Mesenchymal stem cell (in vitro differentiated cells and primary cell): Measurements from ENCODE around the gene GTF2F2.

ENCODE experiments used
- DNase-seq: peaks from one replicate; pipeline ENCODE4 v3.0.0-alpha.2; 2013
- H2AFZ ChIP-seq: one replicate; pipeline ENCODE4 v1.6.1; 2013; ENCODE audit warnings: low read depth, mild to moderate bottlenecking, control low read depth, inconsistent platforms, low read length, moderate library complexity
- H2AK5ac ChIP-seq: 2 replicates; pipeline ENCODE4 v1.6.1; 2013; ENCODE audit warnings: low read length, moderate library complexity, mild to moderate bottlenecking, inconsistent platforms; ENCODE audit not compliant: severe bottlenecking
- H2BK120ac ChIP-seq: one replicate; pipeline ENCODE4 v1.6.1; 2013; ENCODE audit warnings: low read depth, mild to moderate bottlenecking, inconsistent platforms, low read length, moderate library complexity
- H2BK12ac ChIP-seq, 2 experiments: one replicate each; pipeline ENCODE4 v1.6.1; 2013; ENCODE audit warnings: inconsistent platforms in 2 of 2, low read length in 2 of 2, mild to moderate bottlenecking in 2 of 2, moderate library complexity in 2 of 2, control low read depth in 1 of 2
- H2BK15ac ChIP-seq: one replicate; pipeline ENCODE4 v1.6.1; 2013; ENCODE audit warnings: mild to moderate bottlenecking, low read depth, inconsistent platforms; ENCODE audit not compliant: poor library complexity, severe bottlenecking
- H2BK5ac ChIP-seq: 2 replicates; pipeline ENCODE4 v1.6.1; 2013; ENCODE audit warnings: low read depth, mild to moderate bottlenecking, low read length, control low read depth, inconsistent platforms; ENCODE audit not compliant: poor library complexity, severe bottlenecking
- H3K14ac ChIP-seq, 2 experiments: one replicate each; pipeline ENCODE4 v1.6.1; 2013; ENCODE audit warnings: inconsistent platforms in 2 of 2, low read length in 2 of 2, control low read depth in 1 of 2, mild to moderate bottlenecking in 1 of 2, moderate library complexity in 1 of 2
- H3K18ac ChIP-seq, 2 experiments: one replicate each; pipeline ENCODE4 v1.6.1; 2013; ENCODE audit warnings: inconsistent platforms in 2 of 2, low read length in 2 of 2, control low read depth in 1 of 2, low read depth in 1 of 2, mild to moderate bottlenecking in 1 of 2
- H3K23ac ChIP-seq, 2 experiments: one replicate each; pipeline ENCODE4 v1.6.1; 2013; ENCODE audit warnings: inconsistent platforms in 2 of 2, low read length in 2 of 2, mild to moderate bottlenecking in 2 of 2, moderate library complexity in 2 of 2, control low read depth in 1 of 2
- H3K27ac ChIP-seq: 2 replicates; pipeline ENCODE4 v1.5.1; 2013; ENCODE audit warnings: mild to moderate bottlenecking, moderate library complexity, low read length, control low read depth, inconsistent platforms; ENCODE audit not compliant: poor library complexity, severe bottlenecking
- H3K27me3 ChIP-seq, 2 experiments: 2 replicates each; pipeline versions ENCODE4 v1.6.1 to v1.7.0; 2013; ENCODE audit warnings: low read length in 2 of 2, mild to moderate bottlenecking in 2 of 2, moderate library complexity in 2 of 2, control low read depth in 1 of 2, inconsistent platforms in 1 of 2; ENCODE audit not compliant: control insufficient read depth in 1 of 2, insufficient read depth in 1 of 2
- H3K36me3 ChIP-seq, 2 experiments: 2 replicates each; pipeline versions ENCODE4 v1.6.1 to v1.7.0; 2013; ENCODE audit warnings: low read length in 2 of 2, control low read depth in 1 of 2, inconsistent platforms in 1 of 2, low read depth in 1 of 2, mild to moderate bottlenecking in 1 of 2; ENCODE audit not compliant: insufficient read depth in 2 of 2, control insufficient read depth in 1 of 2
- H3K4ac ChIP-seq, 2 experiments: one replicate each; pipeline ENCODE4 v1.6.1; 2013; ENCODE audit warnings: inconsistent platforms in 2 of 2, low read length in 2 of 2, mild to moderate bottlenecking in 2 of 2, moderate library complexity in 2 of 2, control low read depth in 1 of 2, low read depth in 1 of 2
- H3K4me1 ChIP-seq: 2 replicates; pipeline ENCODE4 v1.6.1; 2013; ENCODE audit warnings: low read depth, low read length, control low read depth; ENCODE audit not compliant: control insufficient read depth, insufficient read depth
- H3K4me2 ChIP-seq: 2 replicates; pipeline ENCODE4 v1.6.1; 2013; ENCODE audit warnings: low read length, mild to moderate bottlenecking, inconsistent platforms; ENCODE audit not compliant: poor library complexity, severe bottlenecking
- H3K4me3 ChIP-seq, 2 experiments: 2 replicates each; pipeline versions ENCODE4 v1.5.1 to v1.7.0; 2013; ENCODE audit warnings: low read length in 2 of 2, mild to moderate bottlenecking in 2 of 2, control low read depth in 1 of 2, low read depth in 1 of 2; ENCODE audit not compliant: insufficient read depth in 1 of 2
- H3K79me1 ChIP-seq: replicated peaks from 2 replicates; pipeline ENCODE4 v1.6.1; 2013; ENCODE audit warnings: mild to moderate bottlenecking, control low read depth, low read length, inconsistent platforms; ENCODE audit not compliant: poor library complexity, severe bottlenecking
- H3K9ac ChIP-seq: 2 replicates; pipeline ENCODE4 v1.7.0; 2013; ENCODE audit warnings: mild to moderate bottlenecking, low read length, moderate library complexity
- H3K9me3 ChIP-seq: 2 replicates; pipeline ENCODE4 v1.7.0; 2013; ENCODE audit warnings: mild to moderate bottlenecking, low read length; ENCODE audit not compliant: control insufficient read depth
- H4K8ac ChIP-seq: one replicate; pipeline ENCODE4 v1.6.1; 2013; ENCODE audit warnings: inconsistent platforms, mild to moderate bottlenecking, low read length, moderate library complexity
- H4K91ac ChIP-seq: one replicate; pipeline ENCODE4 v1.6.1; 2013; ENCODE audit warnings: mild to moderate bottlenecking, low read length, inconsistent platforms
- WGBS: methylation state at CpG from one replicate; pipeline ENCODE4 v1.1.7; 2013; ENCODE audit warnings: mixed read lengths; 5-methylcytosine and 5-hydroxymethylcytosine counted together

The GTF2F2 gene

GRCh38 chr13:45331692-45332035 lies 211.4 kb downstream of the GTF2F2 start:
- Histone ChIP-seq H3K18ac (peak overlapping the region in 1 of 2 experiments; percentile 42), H3K4me3 (no peak overlapping the region), H3K14ac (no peak overlapping the region), H3K36me3 (peaks cover 11 to 27% of the 10 kb centered on the region in 2 experiments), H2BK12ac (no peak overlapping the region), H3K9ac (peak overlapping the region; percentile 28), H3K4me2 (no peak overlapping the region), H3K79me1 (peaks cover 4% of the 10 kb centered on the region), H3K4me1 (peaks cover 11% of the 10 kb centered on the region), H2AFZ (no peak overlapping the region), H3K23ac (no peak overlapping the region), H2BK5ac (no peak overlapping the region), H3K9me3 (no peaks in the 10 kb centered on the region), H2BK120ac (no peak overlapping the region), H2AK5ac (no peak overlapping the region), H4K91ac (no peak overlapping the region), H4K8ac (no peak overlapping the region), H2BK15ac (no peak overlapping the region), H3K27ac (peak overlapping the region; percentile 30), H3K4ac (no peak overlapping the region), H3K27me3 (no peaks in the 10 kb centered on the region)
- 0% methylated on average over 2 of the region's 3 CpGs for WGBS
- no peak for DNase-seq

- Histone ChIP-seq H3K27me3 (no peaks in the 10 kb centered on the region), H2BK15ac (no peak overlapping the region), H2BK12ac (no peak overlapping the region), H4K91ac (no peak overlapping the region), H2BK120ac (no peak overlapping the region), H3K4me3 (no peak overlapping the region), H3K14ac (no peak overlapping the region), H3K18ac (peak overlapping the region in 1 of 2 experiments; percentile 42), H2AFZ (no peak overlapping the region), H3K27ac (peak overlapping the region; percentile 30), H3K23ac (no peak overlapping the region), H3K9me3 (no peaks in the 10 kb centered on the region), H4K8ac (no peak overlapping the region), H2BK5ac (no peak overlapping the region), H3K4me2 (no peak overlapping the region), H3K4ac (no peak overlapping the region), H3K36me3 (peaks cover 11 to 33% of the 10 kb centered on the region in 2 experiments), H3K79me1 (peaks cover 4% of the 10 kb centered on the region), H2AK5ac (no peak overlapping the region), H3K4me1 (peaks cover 9% of the 10 kb centered on the region), H3K9ac (peak overlapping the region; percentile 1)
- DNase-seq: peak; percentile 91
- WGBS: no CpG with 5 or more reads among the region's 2 CpGs
Observed at GRCh38 chr13:45332036-45332830, 211.9 kb downstream of the GTF2F2 start.

- no peak overlapping the region for H2BK120ac ChIP-seq
- no peak overlapping the region for H3K4ac ChIP-seq
- peak overlapping the region in 1 of 2 experiments; percentile 16 for H3K4me3 ChIP-seq
- H2AK5ac ChIP-seq: no peak overlapping the region
- no peak overlapping the region for H3K14ac ChIP-seq
- H3K36me3 ChIP-seq: peaks cover 11 to 39% of the 10 kb centered on the region in 2 experiments
- H4K91ac ChIP-seq: no peak overlapping the region
- H3K27ac ChIP-seq: peak overlapping the region; percentile 28
- no peaks in the 10 kb centered on the region for H3K9me3 ChIP-seq
- no peak overlapping the region for H3K4me2 ChIP-seq
- H2BK12ac ChIP-seq: no peak overlapping the region
- H3K9ac ChIP-seq: peak overlapping the region; percentile 1
- peaks cover 7% of the 10 kb centered on the region for H3K4me1 ChIP-seq
- H2AFZ ChIP-seq: no peak overlapping the region
- no peaks in the 10 kb centered on the region for H3K27me3 ChIP-seq
- peak; percentile 39 for DNase-seq
- H2BK15ac ChIP-seq: no peak overlapping the region
- H4K8ac ChIP-seq: no peak overlapping the region
- H3K23ac ChIP-seq: no peak overlapping the region
- 90% methylated on average over 3 of the region's 3 CpGs for WGBS
- H3K18ac ChIP-seq: no peak overlapping the region
- H3K79me1 ChIP-seq: peaks cover 4% of the 10 kb centered on the region
- no peak overlapping the region for H2BK5ac ChIP-seq
Observed at GRCh38 chr13:45332831-45333219, 212.5 kb downstream of the GTF2F2 start.

GRCh38 chr13:45333251-45333976 lies 213.1 kb downstream of the GTF2F2 start:
- H3K27me3 ChIP-seq: no peaks in the 10 kb centered on the region
- no peak overlapping the region for H2BK5ac ChIP-seq
- no peaks in the 10 kb centered on the region for H3K9me3 ChIP-seq

More at GRCh38 chr13:45333251-45333976, 213.1 kb downstream of the GTF2F2 start:
- Histone ChIP-seq H4K8ac (no peak overlapping the region), H4K91ac (no peak overlapping the region), H3K36me3 (peaks cover 16 to 44% of the 10 kb centered on the region in 2 experiments), H2AK5ac (no peak overlapping the region), H3K4me3 (peak overlapping the region in 1 of 2 experiments; percentile 16), H3K23ac (no peak overlapping the region), H3K27ac (no peak overlapping the region), H3K4ac (no peak overlapping the region), H3K14ac (no peak overlapping the region), H2BK12ac (no peak overlapping the region), H3K18ac (no peak overlapping the region), H3K9ac (peak overlapping the region; percentile 1), H3K79me1 (peaks cover 4% of the 10 kb centered on the region), H2BK120ac (no peak overlapping the region), H2BK15ac (no peak overlapping the region), H3K4me1 (peaks cover 10% of the 10 kb centered on the region), H2AFZ (no peak overlapping the region), H3K4me2 (no peak overlapping the region)
- no peak for DNase-seq
- 91% methylated on average over 3 of the region's 3 CpGs for whole genome bisulfite sequencing
